Peyer's patch (tissue), 4 donors: Measurements from ENCODE around the gene GRAMD4.

ENCODE experiments used
- CTCF ChIP-seq, 6 experiments: fragments of 450-650 bp in 4 of 6; fragments of 200-600 bp in 2 of 6; sonication (generic) in 1 of 6; IDR thresholded peaks; one replicate each; pipeline ENCODE4 v1.5.1; 2017 to 2019; ENCODE audit warnings: antibody characterized with exemption in 6 of 6, mild to moderate bottlenecking in 3 of 6, moderate library complexity in 1 of 6
- POLR2A ChIP-seq, 2 donors: fragments of 450-650 bp; IDR thresholded peaks; one replicate each; pipeline ENCODE4 v1.5.1; 2017; ENCODE audit warnings: antibody characterized with exemption in 2 of 2, mild to moderate bottlenecking in 2 of 2, moderate library complexity in 2 of 2

DNA sequence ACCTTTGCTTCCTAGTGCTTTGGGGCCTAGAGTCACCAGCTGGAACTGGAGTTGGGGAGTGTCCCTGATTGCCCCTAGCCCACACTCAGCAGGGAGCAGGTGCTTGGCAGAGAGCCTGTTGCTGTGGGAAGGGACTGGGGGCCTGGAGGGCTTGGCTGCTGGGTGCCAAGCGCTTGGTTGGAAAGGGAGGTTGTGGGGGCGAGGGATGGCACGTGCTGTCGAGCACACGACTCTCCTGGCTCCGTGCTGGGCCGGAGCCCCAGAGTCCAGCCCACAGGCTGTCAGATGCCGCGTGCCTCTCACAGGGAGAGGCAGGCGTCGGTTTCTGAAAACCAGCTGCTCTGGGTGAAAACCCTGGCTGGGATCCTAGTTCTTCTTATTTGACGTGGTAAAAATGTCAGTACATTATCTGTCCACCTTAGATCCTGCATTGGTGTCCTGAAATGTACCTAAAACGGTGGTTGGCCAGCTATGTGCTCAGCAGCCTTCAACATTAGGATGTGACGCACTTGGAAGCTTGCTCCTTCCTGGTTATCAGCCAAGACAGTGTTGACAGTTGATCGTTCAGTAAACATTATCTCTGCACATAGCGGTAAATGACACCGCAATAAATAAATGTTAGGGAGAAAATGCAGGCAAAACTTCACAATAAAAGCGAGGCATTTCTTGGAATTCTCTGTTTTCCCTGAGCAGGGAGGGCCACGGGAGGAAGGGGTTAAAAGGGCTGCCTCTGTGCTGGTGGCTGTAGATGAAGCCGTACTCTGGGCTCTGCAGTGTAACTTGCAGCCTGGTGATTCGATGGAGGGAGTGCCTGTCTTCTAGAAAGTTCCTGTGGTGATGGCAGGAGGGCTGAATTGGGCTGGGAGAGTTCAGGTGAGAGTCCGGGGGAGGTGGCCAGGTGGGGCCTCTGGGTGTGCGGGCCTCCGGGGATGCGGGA, 29.2 kb downstream of the GRAMD4 start:
- no peak for TF ChIP-seq POLR2A (IDR thresholded peaks at IDR 0.05)
- no peak for TF ChIP-seq CTCF (IDR thresholded peaks at IDR 0.05)
